SK-N-SH (cell line): ENCODE results near the gene QSOX2. TPM values are rescaled to one million over a fixed set of nuclear protein-coding genes. Genes with fewer than 3 reads are reported as not detected.

Experiments used
- CTCF ChIA-PET: fragments of 300-600, 350-600 bp; formaldehyde crosslinking; extraction: SDS; loops from one replicate; lab custom pipeline; 2021; lab: Yijun Ruan, JAX
- POLR2A ChIA-PET: fragments of 350-600 bp; sonication (Branson Sonifier 250); formaldehyde crosslinking; extraction: SDS; loops from one replicate; lab custom pipeline; 2020; ENCODE audit warnings: antibody characterized with exemption, inconsistent platforms; lab: Yijun Ruan, JAX
- DNase-seq: peaks from one replicate; pipeline ENCODE4 v3.0.0; 2012
- H2AFZ ChIP-seq: fragments of 200-600 bp; sonication (generic); 2 replicates; pipeline ENCODE4 v1.8.1; 2016; ENCODE audit warnings: antibody characterized with exemption, mild to moderate bottlenecking, low read depth
- H3F3A ChIP-seq: fragments of 200-600 bp; sonication (generic); replicated peaks from 2 replicates; pipeline ENCODE3; 2016; ENCODE audit warnings: antibody characterized with exemption, mild to moderate bottlenecking; ENCODE audit not compliant: insufficient read depth
- H3K27ac ChIP-seq, 2 experiments: fragments of 200-500 bp in 1 of 2; fragments of 200-600 bp in 1 of 2; sonication (Bioruptor generic) in 1 of 2; sonication (generic), shearing (Covaris generic) in 1 of 2; 2 replicates each; pipeline versions ENCODE4 v1.5.1 to v1.6.1; 2014 to 2016; ENCODE audit warnings: low read depth in 2 of 2, inconsistent platforms in 1 of 2, low read length in 1 of 2, mild to moderate bottlenecking in 1 of 2, mixed read lengths in 1 of 2
- H3K27me3 ChIP-seq: fragments of 200-600 bp; sonication (generic), shearing (Covaris generic); 2 replicates; pipeline ENCODE4 v1.6.1; 2016; ENCODE audit warnings: mixed run types; ENCODE audit not compliant: insufficient read depth
- H3K36me3 ChIP-seq, 2 experiments: fragments of 200-500 bp in 1 of 2; fragments of 200-600 bp in 1 of 2; sonication (Bioruptor generic) in 1 of 2; sonication (generic) in 1 of 2; replicated peaks in 1 of 2; 2 replicates each; pipeline versions ENCODE3 to v1.5.1; 2014 to 2016; ENCODE audit warnings: low read length in 1 of 2, mild to moderate bottlenecking in 1 of 2; ENCODE audit not compliant: insufficient read depth in 2 of 2, control insufficient read depth in 1 of 2
- H3K4me1 ChIP-seq, 2 experiments: fragments of 200-500 bp in 1 of 2; fragments of 200-600 bp in 1 of 2; sonication (Bioruptor generic) in 1 of 2; sonication (generic), shearing (Covaris generic) in 1 of 2; 2 replicates each; pipeline versions ENCODE4 v1.5.1 to v1.6.1; 2014 to 2016; ENCODE audit warnings: low read depth in 1 of 2, low read length in 1 of 2, mixed run types in 1 of 2; ENCODE audit not compliant: insufficient read depth in 2 of 2, control insufficient read depth in 1 of 2
- H3K4me2 ChIP-seq: fragments of 200-600 bp; sonication (generic), shearing (Covaris generic); 2 replicates; pipeline ENCODE4 v1.6.1; 2017; ENCODE audit warnings: mixed run types
- H3K4me3 ChIP-seq, 2 experiments: fragments of 200-500 bp in 1 of 2; fragments of 200-600 bp in 1 of 2; sonication (Bioruptor generic) in 1 of 2; sonication (generic), shearing (Covaris generic) in 1 of 2; 2 replicates each; pipeline versions ENCODE4 v1.5.1 to v1.8.1; 2014 to 2016; ENCODE audit warnings: low read depth in 2 of 2, inconsistent platforms in 1 of 2, low read length in 1 of 2, mild to moderate bottlenecking in 1 of 2, mixed read lengths in 1 of 2, moderate library complexity in 1 of 2
- H3K79me2 ChIP-seq: fragments of 200-600 bp; sonication (generic); 2 replicates; pipeline ENCODE4 v1.8.1; 2017; ENCODE audit warnings: mild to moderate bottlenecking; ENCODE audit not compliant: insufficient read depth
- H3K9ac ChIP-seq: fragments of 200-600 bp; sonication (generic); 2 replicates; pipeline ENCODE4 v1.6.1; 2017; ENCODE audit warnings: mixed run types
- H3K9me2 ChIP-seq: fragments of 200-600 bp; sonication (generic); 2 replicates; pipeline ENCODE4 v1.6.1; 2017; ENCODE audit warnings: mixed run types
- H3K9me3 ChIP-seq: fragments of 200-600 bp; sonication (generic); 2 replicates; pipeline ENCODE4 v1.6.1; 2017; ENCODE audit warnings: mixed run types, mild to moderate bottlenecking, moderate library complexity
- H4K20me1 ChIP-seq: fragments of 200-600 bp; sonication (generic); 2 replicates; pipeline ENCODE4 v1.6.1; 2017; ENCODE audit warnings: mild to moderate bottlenecking, mixed run types; ENCODE audit not compliant: insufficient read depth
- ELF1 ChIP-seq: IDR thresholded peaks from 2 replicates; pipeline ENCODE4 v1.4.0; 2012
- EZH2phosphoT487 ChIP-seq: fragments of 200-600 bp; sonication (generic); IDR thresholded peaks from 2 replicates; pipeline ENCODE4 v1.6.1; 2017; ENCODE audit warnings: low read depth, mixed run types, mild to moderate bottlenecking, antibody characterized with exemption, moderate library complexity, borderline replicate concordance
- FOSL2 ChIP-seq: IDR thresholded peaks from 2 replicates; pipeline ENCODE4 v1.4.0; 2012; ENCODE audit warnings: low read depth, mild to moderate bottlenecking, moderate library complexity, borderline replicate concordance
- GATA2 ChIP-seq: sonication (generic); formaldehyde crosslinking; IDR thresholded peaks from 2 replicates; pipeline ENCODE4 v1.5.0; 2020; ENCODE audit warnings: mild to moderate bottlenecking, missing genetic modification reagents
- MEF2A ChIP-seq: IDR thresholded peaks from 2 replicates; pipeline ENCODE4 v1.4.0; 2012; ENCODE audit warnings: low read depth, borderline replicate concordance
- NRF1 ChIP-seq: IDR thresholded peaks from 2 replicates; pipeline ENCODE4 v1.6.1; 2012; ENCODE audit warnings: low read depth, mild to moderate bottlenecking, low read length
- RCOR1 ChIP-seq: fragments of 150-350 bp; IDR thresholded peaks from 2 replicates; pipeline ENCODE4 v1.6.1; 2017; ENCODE audit warnings: antibody characterized with exemption, low read length
- RXRA ChIP-seq: IDR thresholded peaks from 2 replicates; pipeline ENCODE4 v1.4.0; 2012; ENCODE audit warnings: low read depth, mild to moderate bottlenecking, borderline replicate concordance
- USF1 ChIP-seq: IDR thresholded peaks from 2 replicates; pipeline ENCODE4 v1.4.0; 2012; ENCODE audit warnings: low read depth, borderline replicate concordance
- ZBTB33 ChIP-seq: IDR thresholded peaks from 2 replicates; pipeline ENCODE4 v1.4.0; 2012; ENCODE audit warnings: low read depth, borderline replicate concordance
- WGBS: methylation state at CpG from one replicate; pipeline ENCODE4 v1.1.6; 2017; ENCODE audit warnings: low lambda C conversion rate; 5-methylcytosine and 5-hydroxymethylcytosine counted together
- polyA plus RNA-seq, 3 experiments: library from polyadenylated mRNA; depleted of rRNA; stranded (reverse); fragments of >200 nt; gene quantifications; 2 replicates each; pipeline ENCODE4 v1.2.3, GENCODE V29; 2012
- TF ChIP-seq, protein P1 (sequence below): IDR thresholded peaks from 2 replicates; pipeline ENCODE4 v1.4.0; 2012; ENCODE audit warnings: low read depth
- TF ChIP-seq, protein P2 (sequence below): fragments of 150-350 bp; IDR thresholded peaks from 2 replicates; pipeline ENCODE4 v1.6.1; 2016; ENCODE audit warnings: mild to moderate bottlenecking, low read depth, low read length

Gene QSOX2
- polyA plus RNA-seq, 1 of the 3 experiments (the other 2 are of a cell fraction) = 26.6 TPM

GRCh38 chr9:136160995-136161610 lies 84.5 kb downstream of the QSOX2 start (continued):
- TF ChIP-seq, protein P1, sequence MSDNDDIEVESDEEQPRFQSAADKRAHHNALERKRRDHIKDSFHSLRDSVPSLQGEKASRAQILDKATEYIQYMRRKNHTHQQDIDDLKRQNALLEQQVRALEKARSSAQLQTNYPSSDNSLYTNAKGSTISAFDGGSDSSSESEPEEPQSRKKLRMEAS = no peak
- TF ChIP-seq MEF2A (no peak), ELF1 (no peak), GATA2 (no peak)
- TF ChIP-seq, protein P2, sequence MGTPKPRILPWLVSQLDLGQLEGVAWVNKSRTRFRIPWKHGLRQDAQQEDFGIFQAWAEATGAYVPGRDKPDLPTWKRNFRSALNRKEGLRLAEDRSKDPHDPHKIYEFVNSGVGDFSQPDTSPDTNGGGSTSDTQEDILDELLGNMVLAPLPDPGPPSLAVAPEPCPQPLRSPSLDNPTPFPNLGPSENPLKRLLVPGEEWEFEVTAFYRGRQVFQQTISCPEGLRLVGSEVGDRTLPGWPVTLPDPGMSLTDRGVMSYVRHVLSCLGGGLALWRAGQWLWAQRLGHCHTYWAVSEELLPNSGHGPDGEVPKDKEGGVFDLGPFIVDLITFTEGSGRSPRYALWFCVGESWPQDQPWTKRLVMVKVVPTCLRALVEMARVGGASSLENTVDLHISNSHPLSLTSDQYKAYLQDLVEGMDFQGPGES = no peak

- 40% methylated on average over 2 of the region's 12 CpGs for WGBS
- no peak overlapping the region for H3K4me2 ChIP-seq
- no peak overlapping the region for H3K9ac ChIP-seq
- no peak for TF ChIP-seq NRF1
- no peak for TF ChIP-seq RXRA
- TF ChIP-seq RCOR1 = no peak
- no peak for TF ChIP-seq ZBTB33
- TF ChIP-seq FOSL2 = no peak
- TF ChIP-seq MEF2A = no peak
- TF ChIP-seq EZH2phosphoT487 = no peak
- TF ChIP-seq ELF1 = no peak
- no peak for TF ChIP-seq USF1
- TF ChIP-seq, all 33 proteins: peak for 0
- Histone ChIP-seq H3F3A (no peaks in the 10 kb centered on the region), H3K9me2 (no peaks in the 10 kb centered on the region), H3K4me3 (no peak overlapping the region), H2AFZ (no peak overlapping the region), H4K20me1 (no peaks in the 10 kb centered on the region), H3K27me3 (peaks cover 28% of the 10 kb centered on the region), H3K27ac (no peak overlapping the region), H3K36me3 (no peaks in the 10 kb centered on the region), H3K79me2 (no peaks in the 10 kb centered on the region), H3K9me3 (no peaks in the 10 kb centered on the region), H3K4me1 (no peaks in the 10 kb centered on the region)
- ChIA-PET CTCF (interaction anchor here (1.0 to 2.3 kb wide), 3 partner anchors 10 to 122 kb away, joined by 3 to 15 read pairs (median 7); no protein-coding TSS in a partner anchor), POLR2A (no interaction called here)
- no peak for DNase-seq
These were observed 85.2 kb downstream of the QSOX2 start for GRCh38 chr9:136160381-136160841.
